OCI-LY7 (cell line): ENCODE data around the gene PCCA. TPM values are rescaled to one million over a fixed set of nuclear protein-coding genes. Genes with fewer than 3 reads are reported as not detected.
"Not testable (repeated sequence)": the region's sequence is repeated elsewhere in the genome, so short reads cannot be mapped to it uniquely, and the experiment has no call there.

ENCODE experiments used
- BruUV-seq: library from RNA; stranded (reverse); fragments of 400-500 nt; replicated peaks from 2 replicates; lab custom pipeline; 2021; lab: Mats Ljungman, UMichigan
- CTCF ChIA-PET: fragments of 300-600 bp; sonication (Branson Sonifier 250); formaldehyde crosslinking; loops from one replicate; lab custom pipeline; 2022; ENCODE audit warnings: antibody characterized with exemption; ENCODE audit not compliant: unreplicated experiment; lab: Charles Lee
- POLR2A ChIA-PET: fragments of 300-600 bp; sonication (Branson Sonifier 250); formaldehyde crosslinking; loops from one replicate; lab custom pipeline; 2022; ENCODE audit warnings: antibody characterized with exemption; lab: Charles Lee
- DNase-seq: peaks from one replicate; pipeline ENCODE4 v3.0.0-alpha.2; 2015; ENCODE audit warnings: low spot score
- H2AFZ ChIP-seq: fragments of 200-600 bp; sonication (generic), shearing (Covaris generic); 2 replicates; pipeline ENCODE4 v1.6.1; 2014; ENCODE audit warnings: mild to moderate bottlenecking, antibody characterized with exemption, low read length, moderate library complexity
- H3K27ac ChIP-seq: fragments of 200-600 bp; sonication (generic); 2 replicates; pipeline ENCODE4 v1.5.1; 2014; ENCODE audit warnings: mixed run types, low read depth, mild to moderate bottlenecking, moderate library complexity, low read length, inconsistent platforms; ENCODE audit not compliant: poor library complexity, severe bottlenecking
- H3K36me3 ChIP-seq: fragments of 200-600 bp; sonication (generic); 2 replicates; pipeline ENCODE4 v1.6.1; 2014; ENCODE audit warnings: mild to moderate bottlenecking, antibody characterized with exemption, low read length, moderate library complexity, mixed read lengths; ENCODE audit not compliant: insufficient read depth
- H3K4me1 ChIP-seq: fragments of 200-600 bp; sonication (generic); 2 replicates; pipeline ENCODE4 v1.5.1; 2014; ENCODE audit warnings: mild to moderate bottlenecking, low read length; ENCODE audit not compliant: insufficient read depth, poor library complexity, severe bottlenecking
- H3K4me2 ChIP-seq: fragments of 200-600 bp; sonication (generic); 2 replicates; pipeline ENCODE4 v1.6.1; 2014; ENCODE audit warnings: mild to moderate bottlenecking, low read length
- H3K4me3 ChIP-seq: fragments of 200-600 bp; sonication (generic); 2 replicates; pipeline ENCODE4 v1.5.1; 2014; ENCODE audit warnings: mild to moderate bottlenecking, low read depth, low read length; ENCODE audit not compliant: poor library complexity, severe bottlenecking
- H3K79me2 ChIP-seq: fragments of 200-600 bp; sonication (generic); 2 replicates; pipeline ENCODE4 v1.6.1; 2016; ENCODE audit warnings: low read depth, mild to moderate bottlenecking, low read length, moderate library complexity, mixed read lengths; ENCODE audit not compliant: insufficient read depth
- H3K9me2 ChIP-seq: fragments of 200-600 bp; sonication (generic); 2 replicates; pipeline ENCODE4 v1.6.1; 2016; ENCODE audit warnings: mild to moderate bottlenecking, low read length, mixed read lengths; ENCODE audit not compliant: insufficient read depth
- H3K9me3 ChIP-seq: fragments of 200-600 bp; sonication (generic); 2 replicates; pipeline ENCODE4 v1.6.1; 2014; ENCODE audit warnings: mild to moderate bottlenecking, mixed run types, low read length, mixed read lengths
- H4K20me1 ChIP-seq: fragments of 200-600 bp; sonication (generic); 2 replicates; pipeline ENCODE4 v1.6.1; 2014; ENCODE audit warnings: mild to moderate bottlenecking, antibody characterized with exemption, low read length, moderate library complexity, mixed read lengths; ENCODE audit not compliant: insufficient read depth
- CTCF ChIP-seq: fragments of 200-600 bp; sonication (generic); conservative IDR thresholded peaks from 2 replicates; pipeline ENCODE4 v1.5.1; 2014; ENCODE audit warnings: mild to moderate bottlenecking, antibody characterized with exemption, low read length, moderate library complexity, mixed read lengths
- EZH2phosphoT487 ChIP-seq: fragments of 200-600 bp; sonication (generic); IDR thresholded peaks from 2 replicates; pipeline ENCODE4 v1.6.1; 2018; ENCODE audit warnings: low read depth, borderline replicate concordance, mild to moderate bottlenecking, mixed run types, antibody characterized with exemption, low read length, moderate library complexity, mixed read lengths
- intact Hi-C: fragments of 100-400 bp; cut with micrococcal nuclease; formaldehyde crosslinking; loops from one replicate; pipeline ENCODE4 v1.10.0; 2022; ENCODE audit not compliant: unreplicated experiment
- total RNA-seq, 2 experiments: library from RNA; depleted of rRNA in 1 of 2; stranded (reverse); fragments of >200 nt in 1 of 2; shearing (Covaris generic) in 1 of 2; gene quantifications; 2 replicates each; pipeline ENCODE4 v1.2.3, GENCODE V29; 2014 to 2022

The PCCA gene
- total RNA-seq, 2 experiments from 2014 or later: 2.7 to 7.2 TPM

- TF ChIP-seq EZH2phosphoT487 (no peak), CTCF (no peak)
- intact Hi-C loops: no loop called here
- H3K9me3 ChIP-seq: no peaks in the 10 kb centered on the region
- no peaks in the 10 kb centered on the region for H3K36me3 ChIP-seq
- H3K79me2 ChIP-seq: no peaks in the 10 kb centered on the region
- no peaks in the 10 kb centered on the region for H3K4me1 ChIP-seq
- H3K27ac ChIP-seq: no peak overlapping the region
- no peak overlapping the region for H3K4me2 ChIP-seq
- no peaks in the 10 kb centered on the region for H4K20me1 ChIP-seq
- no peak overlapping the region for H3K4me3 ChIP-seq
- POLR2A ChIA-PET: no interaction called here
- BruUV-seq: no TSS peak
- CTCF ChIA-PET: no interaction called here
- DNase-seq: no peak
- no peaks in the 10 kb centered on the region for H3K9me2 ChIP-seq
- H2AFZ ChIP-seq: no peak overlapping the region
Measured at GRCh38 chr13:100314132-100314910, 225.4 kb downstream of the PCCA start.

- intact Hi-C loops: no loop called here
- no peak overlapping the region for H3K4me2 ChIP-seq
- no peak overlapping the region for H3K4me3 ChIP-seq
- no peak for DNase-seq
- ChIA-PET CTCF (no interaction called here), POLR2A (no interaction called here)
- no peak overlapping the region for H2AFZ ChIP-seq
- H3K9me3 ChIP-seq: no peaks in the 10 kb centered on the region
- no peaks in the 10 kb centered on the region for H3K36me3 ChIP-seq
- no peaks in the 10 kb centered on the region for H4K20me1 ChIP-seq
- H3K27ac ChIP-seq: no peak overlapping the region
- H3K4me1 ChIP-seq: no peaks in the 10 kb centered on the region
- BruUV-seq: no TSS peak
- H3K79me2 ChIP-seq: no peaks in the 10 kb centered on the region
- TF ChIP-seq EZH2phosphoT487 (no peak), CTCF (no peak)
- no peaks in the 10 kb centered on the region for H3K9me2 ChIP-seq
Measured at GRCh38 chr13:100315522-100315921, 226.6 kb downstream of the PCCA start.

GRCh38 chr13:100318473-100318872 is 229.6 kb downstream of the PCCA start:
- CTCF ChIA-PET, H3K4me1 ChIP-seq, H3K4me2 ChIP-seq, H3K79me2 ChIP-seq, H3K9me2 ChIP-seq, H3K36me3 ChIP-seq, DNase-seq, H3K27ac ChIP-seq, H2AFZ ChIP-seq, intact Hi-C loops, H3K9me3 ChIP-seq, H3K4me3 ChIP-seq, H4K20me1 ChIP-seq, BruUV-seq, POLR2A ChIA-PET: not testable (repeated sequence)
